Endothelial cell of umbilical vein (primary cell): Measurements from ENCODE around the gene PILRA. TPM values are rescaled to one million over a fixed set of nuclear protein-coding genes. Genes with fewer than 3 reads are reported as not detected.

Experiments
- BruUV-seq: library from RNA; stranded (reverse); fragments of 400-500 nt; replicated peaks from 2 replicates; lab custom pipeline; 2021; lab: Mats Ljungman, UMichigan
- CTCF ChIA-PET: fragments of 300-600, 350-600 bp; sonication (Branson Sonifier 250); formaldehyde crosslinking; loops from one replicate; lab custom pipeline; 2021; ENCODE audit warnings: antibody characterized with exemption, inconsistent platforms; lab: Charles Lee
- POLR2A ChIA-PET: fragments of 300-600, 350-600 bp; sonication (Branson Sonifier 250); formaldehyde crosslinking; loops from one replicate; lab custom pipeline; 2021; ENCODE audit warnings: antibody characterized with exemption, inconsistent platforms; lab: Charles Lee
- DNase-seq: peaks from one replicate; pipeline ENCODE4 v3.0.0-alpha.2; 2011; ENCODE audit warnings: low read depth, low spot score
- FAIRE-seq: peaks from 2 replicates; lab custom pipeline; 2011; peaks lifted over from hg19 to GRCh38; lab: Jason Lieb, UNC
- H2AFZ ChIP-seq: 2 replicates; pipeline ENCODE4 v1.6.0; 2012; ENCODE audit warnings: low read depth, low read length, control low read depth, inconsistent platforms
- H3K27ac ChIP-seq: 2 replicates; pipeline ENCODE4 v1.5.1; 2011; ENCODE audit warnings: low read depth, mild to moderate bottlenecking, control low read depth, low read length, moderate library complexity; ENCODE audit not compliant: insufficient read depth
- H3K27me3 ChIP-seq, 2 experiments: 2 replicates each; pipeline versions ENCODE4 v1.6.0 to v1.6.1; 2011; ENCODE audit warnings: low read length in 2 of 2, mixed read lengths in 1 of 2; ENCODE audit not compliant: control insufficient read depth in 2 of 2, insufficient read depth in 2 of 2
- H3K36me3 ChIP-seq, 2 experiments: 2 replicates in 1 of 2; 3 replicates in 1 of 2; pipeline ENCODE4 v1.5.1; 2011; ENCODE audit warnings: low read length in 2 of 2, mild to moderate bottlenecking in 1 of 2, moderate library complexity in 1 of 2; ENCODE audit not compliant: control insufficient read depth in 2 of 2, insufficient read depth in 2 of 2; ENCODE audit errors: extremely low read depth in 1 of 2
- H3K4me1 ChIP-seq: 3 replicates; pipeline ENCODE4 v1.5.1; 2011; ENCODE audit warnings: mild to moderate bottlenecking, low read length; ENCODE audit not compliant: control insufficient read depth, insufficient read depth; ENCODE audit errors: extremely low read depth
- H3K4me2 ChIP-seq: 2 replicates; pipeline ENCODE4 v1.6.1; 2011; ENCODE audit warnings: low read length, control low read depth, mixed read lengths; ENCODE audit not compliant: insufficient read depth
- H3K4me3 ChIP-seq, 3 experiments: fragments of 200-600 bp in 1 of 3; sonication (generic), shearing (Covaris generic) in 1 of 3; replicated peaks in 1 of 3; 2 replicates each; pipeline ENCODE4 v1.5.1; 2011 to 2016; ENCODE audit warnings: control low read depth in 3 of 3, low read length in 3 of 3, mild to moderate bottlenecking in 2 of 3, inconsistent platforms in 1 of 3, low read depth in 1 of 3, moderate library complexity in 1 of 3; ENCODE audit not compliant: insufficient read depth in 1 of 3
- H3K79me2 ChIP-seq: 2 replicates; pipeline ENCODE4 v1.6.0; 2012; ENCODE audit warnings: low read length, inconsistent platforms; ENCODE audit not compliant: control insufficient read depth, insufficient read depth
- H3K9ac ChIP-seq: replicated peaks from 2 replicates; pipeline ENCODE3; 2011; ENCODE audit warnings: low read length, control low read depth; ENCODE audit not compliant: insufficient read depth; ENCODE audit errors: extremely low read depth
- H3K9me1 ChIP-seq: replicated peaks from 3 replicates; pipeline ENCODE4 v1.6.0; 2011; ENCODE audit warnings: mild to moderate bottlenecking, low read length; ENCODE audit not compliant: control insufficient read depth, insufficient read depth; ENCODE audit errors: extremely low read depth
- H3K9me3 ChIP-seq: replicated peaks from 2 replicates; pipeline ENCODE4 v1.5.1; 2012; ENCODE audit warnings: low read length, inconsistent platforms; ENCODE audit not compliant: control insufficient read depth, insufficient read depth
- H4K20me1 ChIP-seq: replicated peaks from 2 replicates; pipeline ENCODE3; 2011; ENCODE audit warnings: mild to moderate bottlenecking, low read length; ENCODE audit not compliant: control insufficient read depth, insufficient read depth; ENCODE audit errors: extremely low read depth
- CTCF ChIP-seq, 2 donors: IDR thresholded peaks; 1 replicate in 1 of 2; 2 replicates in 1 of 2; pipeline ENCODE4 v1.5.1; 2011; ENCODE audit warnings: low read length in 2 of 2, mild to moderate bottlenecking in 2 of 2, moderate library complexity in 2 of 2, control low read depth in 1 of 2, inconsistent platforms in 1 of 2, low read depth in 1 of 2; ENCODE audit not compliant: insufficient read depth in 1 of 2; ENCODE audit errors: extremely low read depth in 1 of 2
- EZH2 ChIP-seq: IDR thresholded peaks from 2 replicates; pipeline ENCODE4 v1.6.1; 2012; ENCODE audit warnings: borderline replicate concordance, low read depth, mild to moderate bottlenecking, moderate library complexity, low read length, inconsistent platforms; ENCODE audit not compliant: severe bottlenecking
- FOS ChIP-seq: IDR thresholded peaks from 2 replicates; pipeline ENCODE4 v1.6.1; 2011; ENCODE audit warnings: mild to moderate bottlenecking, low read length, moderate library complexity, borderline replicate concordance; ENCODE audit not compliant: insufficient read depth
- GATA2 ChIP-seq: IDR thresholded peaks from 2 replicates; pipeline ENCODE4 v1.7.0; 2011; ENCODE audit warnings: low read depth, mild to moderate bottlenecking, moderate library complexity, mixed read lengths, low read length; ENCODE audit not compliant: insufficient read length, insufficient read depth
- JUN ChIP-seq: IDR thresholded peaks from 2 replicates; pipeline ENCODE4 v1.6.1; 2011; ENCODE audit warnings: borderline replicate concordance, low read depth; ENCODE audit not compliant: insufficient read length, insufficient read depth
- MAX ChIP-seq: IDR thresholded peaks from 2 replicates; pipeline ENCODE4 v1.6.1; 2011; ENCODE audit not compliant: insufficient read depth, insufficient read length
- MYC ChIP-seq: IDR thresholded peaks from one replicate; pipeline ENCODE4 v1.6.1; 2011; ENCODE audit warnings: mild to moderate bottlenecking, low read depth, low read length
- POLR2A ChIP-seq: IDR thresholded peaks from 2 replicates; pipeline ENCODE4 v1.6.1; 2012; ENCODE audit warnings: low read depth, mild to moderate bottlenecking, control low read depth, low read length
- POLR2AphosphoS5 ChIP-seq: IDR thresholded peaks from 2 replicates; pipeline ENCODE4 v1.6.1; 2012; ENCODE audit warnings: low read depth, mild to moderate bottlenecking, control low read depth, low read length, moderate library complexity; ENCODE audit not compliant: insufficient read depth
- dilution Hi-C: fragments of 300-500 bp; cut with MboI; formaldehyde crosslinking; loops from one replicate; pipeline ENCODE4 v1.15.0; 2019; ENCODE audit warnings: low sequenced_read_pairs; ENCODE audit not compliant: extremely low pct_ligation_motif_present
- intact Hi-C: fragments of 100-400 bp; cut with micrococcal nuclease; formaldehyde crosslinking; loops from one replicate; pipeline ENCODE4 v1.10.0; 2022
- polyA plus RNA-seq, 4 experiments: library from polyadenylated mRNA; depleted of rRNA in 3 of 4; stranded (reverse) in 3 of 4; unstranded in 1 of 4; fragments of >200 nt; gene quantifications; 2 replicates each; pipeline versions ENCODE4 v1.2.1 to v1.2.3, GENCODE V29; 2011 to 2012; ENCODE audit warnings: missing spikeins in 1 of 4
- total RNA-seq: library from RNA; stranded (reverse); gene quantifications from 2 replicates; pipeline ENCODE4 v1.2.3, GENCODE V29; 2021

The PILRA gene
- total and polyA plus RNA-seq, 2 donors (not counting 3 experiments of a cell fraction or from before 2014, with no cell fraction given) = 0.61 to 1.3 TPM

GRCh38 chr7:100374601-100375000 lies 1.3 kb downstream of the PILRA start:
- Histone ChIP-seq H3K9me3 (no peaks in the 10 kb centered on the region), H3K9ac (no peak overlapping the region), H3K79me2 (no peaks in the 10 kb centered on the region), H3K4me1 (peaks cover 4% of the 10 kb centered on the region), H3K4me2 (no peak overlapping the region), H4K20me1 (no peaks in the 10 kb centered on the region), H3K27ac (no peak overlapping the region), H3K4me3 (no peak overlapping the region), H3K27me3 (no peaks in the 10 kb centered on the region), H3K9me1 (no peaks in the 10 kb centered on the region), H2AFZ (no peak overlapping the region), H3K36me3 (no peaks in the 10 kb centered on the region)
- dilution Hi-C loops = no loop called here
- POLR2A ChIA-PET = no interaction called here
- DNase-seq (no peak), FAIRE-seq (no peak)
- BruUV-seq = no TSS peak
- CTCF ChIA-PET = interaction anchor here (3.7 kb wide), 1 partner anchor 33 kb away, joined by 16 read pairs; no protein-coding TSS in a partner anchor
- intact Hi-C loops = no loop called here
- TF ChIP-seq GATA2 (no peak), MYC (no peak), CTCF (IDR thresholded peaks at IDR 0.05; ENCODE audit: extremely low read depth in 1 of 2, insufficient read depth in 1 of 2, low read depth in 1 of 2, low read length in 2 of 2) (no peak), POLR2AphosphoS5 (no peak), EZH2 (no peak), POLR2A (no peak), MAX (no peak), FOS (no peak), JUN (no peak)
